ENCODE results near the gene ZNF837. TPM values are rescaled to one million over a fixed set of nuclear protein-coding genes. Genes with fewer than 3 reads are reported as not detected.

ZNF837 gene
- total and polyA plus RNA-seq, 2 of the 13 experiments (the other 11 are each of a cell fraction or from before 2014, with no cell fraction given), result 0.29 to 1.3 TPM

DNA sequence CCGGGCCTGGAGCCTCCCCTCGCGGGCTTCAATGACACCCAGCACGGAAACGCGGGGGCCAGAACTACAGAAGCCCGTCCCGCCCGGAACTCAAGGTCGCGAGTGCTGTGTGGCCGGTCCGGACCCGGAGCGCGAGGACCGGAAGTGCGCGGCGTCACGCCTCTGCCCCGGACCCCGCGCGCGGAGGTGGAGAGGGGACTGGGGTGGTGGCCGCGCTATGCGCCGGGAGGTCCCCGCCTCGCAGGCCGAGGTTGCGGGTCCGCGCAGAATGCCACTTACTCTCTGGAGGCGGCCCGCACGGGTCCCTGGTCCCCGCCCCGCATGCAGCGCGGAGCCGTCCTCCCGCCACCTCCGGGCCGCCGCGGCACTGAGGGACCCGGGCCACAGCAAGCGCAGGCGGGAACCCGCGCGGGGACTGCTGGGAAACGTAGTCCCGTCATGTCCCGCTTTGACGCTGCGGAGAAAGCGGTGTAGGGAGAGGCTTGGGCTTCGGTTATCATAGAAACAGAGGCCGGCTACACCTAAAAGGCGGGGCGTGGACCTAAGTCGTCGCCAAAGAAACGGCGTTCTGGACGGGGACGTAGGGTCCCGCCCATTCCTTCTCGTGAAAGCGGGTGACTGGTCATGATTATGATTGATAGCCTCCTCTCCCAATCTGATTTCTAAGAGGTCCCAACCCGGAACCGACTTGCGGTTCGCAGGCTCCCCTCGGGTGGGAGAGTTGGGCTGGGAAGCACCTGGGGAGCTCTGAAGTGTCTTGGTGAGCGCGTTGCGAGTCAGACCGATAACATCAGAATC, at the start of gene ZNF837 (continued):
- TF ChIP-seq, protein P1, sequence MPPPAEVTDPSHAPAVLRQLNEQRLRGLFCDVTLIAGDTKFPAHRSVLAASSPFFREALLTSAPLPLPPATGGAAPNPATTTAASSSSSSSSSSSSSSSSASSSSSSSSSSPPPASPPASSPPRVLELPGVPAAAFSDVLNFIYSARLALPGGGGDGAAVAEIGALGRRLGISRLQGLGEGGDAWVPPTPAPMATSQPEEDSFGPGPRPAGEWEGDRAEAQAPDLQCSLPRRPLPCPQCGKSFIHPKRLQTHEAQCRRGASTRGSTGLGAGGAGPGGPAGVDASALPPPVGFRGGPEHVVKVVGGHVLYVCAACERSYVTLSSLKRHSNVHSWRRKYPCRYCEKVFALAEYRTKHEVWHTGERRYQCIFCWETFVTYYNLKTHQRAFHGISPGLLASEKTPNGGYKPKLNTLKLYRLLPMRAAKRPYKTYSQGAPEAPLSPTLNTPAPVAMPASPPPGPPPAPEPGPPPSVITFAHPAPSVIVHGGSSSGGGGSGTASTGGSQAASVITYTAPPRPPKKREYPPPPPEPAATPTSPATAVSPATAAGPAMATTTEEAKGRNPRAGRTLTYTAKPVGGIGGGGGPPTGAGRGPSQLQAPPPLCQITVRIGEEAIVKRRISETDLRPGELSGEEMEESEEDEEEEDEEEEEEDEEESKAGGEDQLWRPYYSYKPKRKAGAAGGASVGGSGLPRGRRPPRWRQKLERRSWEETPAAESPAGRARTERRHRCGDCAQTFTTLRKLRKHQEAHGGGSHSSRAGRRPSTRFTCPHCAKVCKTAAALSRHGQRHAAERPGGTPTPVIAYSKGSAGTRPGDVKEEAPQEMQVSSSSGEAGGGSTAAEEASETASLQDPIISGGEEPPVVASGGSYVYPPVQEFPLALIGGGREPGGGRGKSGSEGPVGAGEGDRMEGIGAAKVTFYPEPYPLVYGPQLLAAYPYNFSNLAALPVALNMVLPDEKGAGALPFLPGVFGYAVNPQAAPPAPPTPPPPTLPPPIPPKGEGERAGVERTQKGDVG (CRISPR knock-in tag; IDR thresholded peaks at IDR 0.05; ENCODE audit: borderline replicate concordance), result no peak
- TF ChIP-seq FIP1L1 (IDR thresholded peaks at IDR 0.05; ENCODE audit: borderline replicate concordance, insufficient read depth, low read depth, low read length) (no peak), NFYB (CRISPR knock-in tag; IDR thresholded peaks at IDR 0.05) (peak; percentile 93), SOX5 (CRISPR knock-in tag; IDR thresholded peaks at IDR 0.05; ENCODE audit: borderline replicate concordance) (peak; percentile 34), ZNF20 (CRISPR knock-in tag; IDR thresholded peaks at IDR 0.05) (no peak), ZNF713 (CRISPR knock-in tag; IDR thresholded peaks at IDR 0.05) (0 out of 2 replicates have a peak, but pooled peaks have one; percentile 37), CBX1 (IDR thresholded peaks at IDR 0.05; ENCODE audit: low read depth) (peak; percentile 62), ZNF333 (CRISPR knock-in tag; IDR thresholded peaks at IDR 0.05; ENCODE audit: borderline replicate concordance) (peak; percentile 90), ONECUT2 (CRISPR knock-in tag; IDR thresholded peaks at IDR 0.05) (no peak), DR1 (CRISPR knock-in tag; IDR thresholded peaks at IDR 0.05) (peak; percentile 77)
- TF ChIP-seq, protein P2, sequence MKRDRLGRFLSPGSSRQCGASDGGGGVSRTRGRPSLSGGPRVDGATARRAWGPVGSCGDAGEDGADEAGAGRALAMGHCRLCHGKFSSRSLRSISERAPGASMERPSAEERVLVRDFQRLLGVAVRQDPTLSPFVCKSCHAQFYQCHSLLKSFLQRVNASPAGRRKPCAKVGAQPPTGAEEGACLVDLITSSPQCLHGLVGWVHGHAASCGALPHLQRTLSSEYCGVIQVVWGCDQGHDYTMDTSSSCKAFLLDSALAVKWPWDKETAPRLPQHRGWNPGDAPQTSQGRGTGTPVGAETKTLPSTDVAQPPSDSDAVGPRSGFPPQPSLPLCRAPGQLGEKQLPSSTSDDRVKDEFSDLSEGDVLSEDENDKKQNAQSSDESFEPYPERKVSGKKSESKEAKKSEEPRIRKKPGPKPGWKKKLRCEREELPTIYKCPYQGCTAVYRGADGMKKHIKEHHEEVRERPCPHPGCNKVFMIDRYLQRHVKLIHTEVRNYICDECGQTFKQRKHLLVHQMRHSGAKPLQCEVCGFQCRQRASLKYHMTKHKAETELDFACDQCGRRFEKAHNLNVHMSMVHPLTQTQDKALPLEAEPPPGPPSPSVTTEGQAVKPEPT (CRISPR knock-in tag; IDR thresholded peaks at IDR 0.05; ENCODE audit: low read depth), result peak; percentile 91
- TF ChIP-seq, protein P3, sequence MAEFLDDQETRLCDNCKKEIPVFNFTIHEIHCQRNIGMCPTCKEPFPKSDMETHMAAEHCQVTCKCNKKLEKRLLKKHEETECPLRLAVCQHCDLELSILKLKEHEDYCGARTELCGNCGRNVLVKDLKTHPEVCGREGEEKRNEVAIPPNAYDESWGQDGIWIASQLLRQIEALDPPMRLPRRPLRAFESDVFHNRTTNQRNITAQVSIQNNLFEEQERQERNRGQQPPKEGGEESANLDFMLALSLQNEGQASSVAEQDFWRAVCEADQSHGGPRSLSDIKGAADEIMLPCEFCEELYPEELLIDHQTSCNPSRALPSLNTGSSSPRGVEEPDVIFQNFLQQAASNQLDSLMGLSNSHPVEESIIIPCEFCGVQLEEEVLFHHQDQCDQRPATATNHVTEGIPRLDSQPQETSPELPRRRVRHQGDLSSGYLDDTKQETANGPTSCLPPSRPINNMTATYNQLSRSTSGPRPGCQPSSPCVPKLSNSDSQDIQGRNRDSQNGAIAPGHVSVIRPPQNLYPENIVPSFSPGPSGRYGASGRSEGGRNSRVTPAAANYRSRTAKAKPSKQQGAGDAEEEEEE (CRISPR knock-in tag; IDR thresholded peaks at IDR 0.05; ENCODE audit: borderline replicate concordance), result peak; percentile 92; the same call in 1 of the 2 replicates
- TF ChIP-seq, protein P4, sequence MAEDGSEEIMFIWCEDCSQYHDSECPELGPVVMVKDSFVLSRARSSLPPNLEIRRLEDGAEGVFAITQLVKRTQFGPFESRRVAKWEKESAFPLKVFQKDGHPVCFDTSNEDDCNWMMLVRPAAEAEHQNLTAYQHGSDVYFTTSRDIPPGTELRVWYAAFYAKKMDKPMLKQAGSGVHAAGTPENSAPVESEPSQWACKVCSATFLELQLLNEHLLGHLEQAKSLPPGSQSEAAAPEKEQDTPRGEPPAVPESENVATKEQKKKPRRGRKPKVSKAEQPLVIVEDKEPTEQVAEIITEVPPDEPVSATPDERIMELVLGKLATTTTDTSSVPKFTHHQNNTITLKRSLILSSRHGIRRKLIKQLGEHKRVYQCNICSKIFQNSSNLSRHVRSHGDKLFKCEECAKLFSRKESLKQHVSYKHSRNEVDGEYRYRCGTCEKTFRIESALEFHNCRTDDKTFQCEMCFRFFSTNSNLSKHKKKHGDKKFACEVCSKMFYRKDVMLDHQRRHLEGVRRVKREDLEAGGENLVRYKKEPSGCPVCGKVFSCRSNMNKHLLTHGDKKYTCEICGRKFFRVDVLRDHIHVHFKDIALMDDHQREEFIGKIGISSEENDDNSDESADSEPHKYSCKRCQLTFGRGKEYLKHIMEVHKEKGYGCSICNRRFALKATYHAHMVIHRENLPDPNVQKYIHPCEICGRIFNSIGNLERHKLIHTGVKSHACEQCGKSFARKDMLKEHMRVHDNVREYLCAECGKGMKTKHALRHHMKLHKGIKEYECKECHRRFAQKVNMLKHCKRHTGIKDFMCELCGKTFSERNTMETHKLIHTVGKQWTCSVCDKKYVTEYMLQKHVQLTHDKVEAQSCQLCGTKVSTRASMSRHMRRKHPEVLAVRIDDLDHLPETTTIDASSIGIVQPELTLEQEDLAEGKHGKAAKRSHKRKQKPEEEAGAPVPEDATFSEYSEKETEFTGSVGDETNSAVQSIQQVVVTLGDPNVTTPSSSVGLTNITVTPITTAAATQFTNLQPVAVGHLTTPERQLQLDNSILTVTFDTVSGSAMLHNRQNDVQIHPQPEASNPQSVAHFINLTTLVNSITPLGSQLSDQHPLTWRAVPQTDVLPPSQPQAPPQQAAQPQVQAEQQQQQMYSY (CRISPR knock-in tag; IDR thresholded peaks at IDR 0.05), result peak; percentile 90
- TF ChIP-seq, protein P5, sequence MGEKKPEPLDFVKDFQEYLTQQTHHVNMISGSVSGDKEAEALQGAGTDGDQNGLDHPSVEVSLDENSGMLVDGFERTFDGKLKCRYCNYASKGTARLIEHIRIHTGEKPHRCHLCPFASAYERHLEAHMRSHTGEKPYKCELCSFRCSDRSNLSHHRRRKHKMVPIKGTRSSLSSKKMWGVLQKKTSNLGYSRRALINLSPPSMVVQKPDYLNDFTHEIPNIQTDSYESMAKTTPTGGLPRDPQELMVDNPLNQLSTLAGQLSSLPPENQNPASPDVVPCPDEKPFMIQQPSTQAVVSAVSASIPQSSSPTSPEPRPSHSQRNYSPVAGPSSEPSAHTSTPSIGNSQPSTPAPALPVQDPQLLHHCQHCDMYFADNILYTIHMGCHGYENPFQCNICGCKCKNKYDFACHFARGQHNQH (CRISPR knock-in tag; IDR thresholded peaks at IDR 0.05), result peak; percentile 83
